Measurements from ENCODE around the gene GAB3. TPM values are rescaled to one million over a fixed set of nuclear protein-coding genes. Genes with fewer than 3 reads are reported as not detected.
A peak's percentile ranks its signal among the peaks of the same experiment; 100 is the strongest.

GAB3 gene
- total RNA-seq, 1 donor from 2014 or later = 1.7 TPM

GRCh38 chrX:154728431-154729190 lies 22.3 kb downstream of the GAB3 start:
- Histone ChIP-seq H3K4me3 (ENCODE audit: insufficient read depth, low read depth, low read length) (no peak overlapping the region), H2AFZ (ENCODE audit: low read depth, low read length) (no peak overlapping the region), H3K36me3 (ENCODE audit: insufficient read depth, low read length) (no peaks in the 10 kb centered on the region), H3K4me1 (ENCODE audit: insufficient read depth, low read length) (peaks cover 48% of the 10 kb centered on the region), H3K4me2 (ENCODE audit: low read length) (peak overlapping the region; percentile 75), H3K9ac (ENCODE audit: low read length) (peak overlapping the region; percentile 78), H3K79me2 (ENCODE audit: insufficient read depth, low read length) (no peaks in the 10 kb centered on the region), H3K9me3 (ENCODE audit: insufficient read depth, low read depth, low read length) (no peaks in the 10 kb centered on the region), H4K20me1 (ENCODE audit: insufficient read depth, low read length) (no peaks in the 10 kb centered on the region), H3K27ac (ENCODE audit: low read depth, low read length) (no peak overlapping the region), H3K27me3 (ENCODE audit: insufficient read depth, low read length) (no peaks in the 10 kb centered on the region)
- TF ChIP-seq CTCF (IDR thresholded peaks at IDR 0.05; ENCODE audit: insufficient read depth, low read depth, low read length) = no peak
- TF ChIP-seq EZH2 (IDR thresholded peaks at IDR 0.05; ENCODE audit: insufficient read depth, low read length) = no peak
- DNase-seq (ENCODE audit: low read depth) = no peak
- H3K4me3 Mint-ChIP-seq (ENCODE audit: unreplicated experiment) = no peak overlapping the region
- no peaks in the 10 kb centered on the region for H3K36me3 Mint-ChIP-seq (ENCODE audit: low read depth, unreplicated experiment)
- H3K9me3 Mint-ChIP-seq (ENCODE audit: unreplicated experiment) = peaks cover 2% of the 10 kb centered on the region
- H3K27ac Mint-ChIP-seq (ENCODE audit: unreplicated experiment) = peak overlapping the region; percentile 41
- no peak for FAIRE-seq
- no peaks in the 10 kb centered on the region for H3K27me3 Mint-ChIP-seq (ENCODE audit: low read depth, unreplicated experiment)
- peaks cover 52% of the 10 kb centered on the region for H3K4me1 Mint-ChIP-seq (ENCODE audit: low read depth, unreplicated experiment)

- Mint-ChIP-seq H3K4me3 (ENCODE audit: unreplicated experiment) (peak overlapping the region; percentile 20), H3K4me1 (ENCODE audit: low read depth, unreplicated experiment) (peaks cover 44% of the 10 kb centered on the region), H3K36me3 (ENCODE audit: low read depth, unreplicated experiment) (no peaks in the 10 kb centered on the region), H3K27ac (ENCODE audit: unreplicated experiment) (peak overlapping the region; percentile 76), H3K27me3 (ENCODE audit: low read depth, unreplicated experiment) (no peaks in the 10 kb centered on the region), H3K9me3 (ENCODE audit: unreplicated experiment) (peaks cover 4% of the 10 kb centered on the region)
- TF ChIP-seq CTCF (IDR thresholded peaks at IDR 0.05; ENCODE audit: insufficient read depth, low read depth, low read length) (no peak), EZH2 (IDR thresholded peaks at IDR 0.05; ENCODE audit: insufficient read depth, low read length) (no peak)
- H3K4me3 ChIP-seq (ENCODE audit: insufficient read depth, low read depth, low read length) = no peak overlapping the region
- H2AFZ ChIP-seq (ENCODE audit: low read depth, low read length) = no peak overlapping the region
- H3K36me3 ChIP-seq (ENCODE audit: insufficient read depth, low read length) = no peaks in the 10 kb centered on the region
- peak; percentile 29 for FAIRE-seq
- H3K9me3 ChIP-seq (ENCODE audit: insufficient read depth, low read depth, low read length) = no peaks in the 10 kb centered on the region
- peak overlapping the region; percentile 78 for H3K9ac ChIP-seq (ENCODE audit: low read length)
- H4K20me1 ChIP-seq (ENCODE audit: insufficient read depth, low read length) = no peaks in the 10 kb centered on the region
- H3K27me3 ChIP-seq (ENCODE audit: insufficient read depth, low read length) = no peaks in the 10 kb centered on the region
- peak overlapping the region; percentile 75 for H3K4me2 ChIP-seq (ENCODE audit: low read length)
- H3K27ac ChIP-seq (ENCODE audit: low read depth, low read length) = peak overlapping the region; percentile 86
- no peaks in the 10 kb centered on the region for H3K79me2 ChIP-seq (ENCODE audit: insufficient read depth, low read length)
- peaks cover 45% of the 10 kb centered on the region for H3K4me1 ChIP-seq (ENCODE audit: insufficient read depth, low read length)
- DNase-seq (ENCODE audit: low read depth) = peak; percentile 67
These were observed 23.0 kb downstream of the GAB3 start for GRCh38 chrX:154727871-154728270.

- Mint-ChIP-seq H3K27me3 (ENCODE audit: low read depth, unreplicated experiment) (no peaks in the 10 kb centered on the region), H3K4me3 (ENCODE audit: unreplicated experiment) (no peak overlapping the region)
These were observed 23.5 kb downstream of the GAB3 start for GRCh38 chrX:154727418-154727817.

More at GRCh38 chrX:154727418-154727817, 23.5 kb downstream of the GAB3 start:
- Histone ChIP-seq H3K9ac (ENCODE audit: low read length) (peak overlapping the region; percentile 78), H2AFZ (ENCODE audit: low read depth, low read length) (no peak overlapping the region), H3K27me3 (ENCODE audit: insufficient read depth, low read length) (no peaks in the 10 kb centered on the region), H3K27ac (ENCODE audit: low read depth, low read length) (peak overlapping the region; percentile 86), H3K4me1 (ENCODE audit: insufficient read depth, low read length) (peaks cover 40% of the 10 kb centered on the region), H4K20me1 (ENCODE audit: insufficient read depth, low read length) (no peaks in the 10 kb centered on the region), H3K79me2 (ENCODE audit: insufficient read depth, low read length) (no peaks in the 10 kb centered on the region), H3K36me3 (ENCODE audit: insufficient read depth, low read length) (no peaks in the 10 kb centered on the region), H3K9me3 (ENCODE audit: insufficient read depth, low read depth, low read length) (no peaks in the 10 kb centered on the region), H3K4me3 (ENCODE audit: insufficient read depth, low read depth, low read length) (no peak overlapping the region), H3K4me2 (ENCODE audit: low read length) (peak overlapping the region; percentile 75)
- peaks cover 4% of the 10 kb centered on the region for H3K9me3 Mint-ChIP-seq (ENCODE audit: unreplicated experiment)
- no peak for FAIRE-seq
- H3K27ac Mint-ChIP-seq (ENCODE audit: unreplicated experiment) = peak overlapping the region; percentile 76
- no peaks in the 10 kb centered on the region for H3K36me3 Mint-ChIP-seq (ENCODE audit: low read depth, unreplicated experiment)
- TF ChIP-seq EZH2 (IDR thresholded peaks at IDR 0.05; ENCODE audit: insufficient read depth, low read length) = no peak
- no peak for TF ChIP-seq CTCF (IDR thresholded peaks at IDR 0.05; ENCODE audit: insufficient read depth, low read depth, low read length)
- H3K4me1 Mint-ChIP-seq (ENCODE audit: low read depth, unreplicated experiment) = peaks cover 41% of the 10 kb centered on the region
- DNase-seq (ENCODE audit: low read depth) = peak; percentile 57

Measured in astrocyte (in vitro differentiated cells and primary cell).